ENCODE results near the gene LSM7. TPM values are rescaled to one million over a fixed set of nuclear protein-coding genes. Genes with fewer than 3 reads are reported as not detected.

Gene LSM7
- total RNA-seq, 8 experiments from 2014 or later = 143 to 444 (median 296) TPM

GRCh38 chr19:2280633-2281264 lies 47.6 kb downstream of the LSM7 start:
- in situ Hi-C loops (cut with MboI; ENCODE audit: low pct_unique_long_range_greater_than_20kb in 2 of 9, low sequenced_read_pairs in 9 of 9, unreplicated experiment in 9 of 9) = loop anchor here in 2 of 9 experiments (25.0 kb wide), 1 partner anchor 107 kb away; no protein-coding TSS in a partner anchor
- WGBS, 10 experiments = 0 to 100% (median 70%) methylated on average over 1 to 2 of the region's 26 CpGs; no CpG with 5 or more reads in 7 of the 10 experiments
- Histone ChIP-seq H3K4me1 (replicated peaks in 1 of 2) (peaks cover 0 to 3% of the 10 kb centered on the region in 2 donors), H3K4me3 (no peak overlapping the region), H3K27ac (no peak overlapping the region)
- ATAC-seq (replicated peaks in 6 of 8) = no peak

DNA sequence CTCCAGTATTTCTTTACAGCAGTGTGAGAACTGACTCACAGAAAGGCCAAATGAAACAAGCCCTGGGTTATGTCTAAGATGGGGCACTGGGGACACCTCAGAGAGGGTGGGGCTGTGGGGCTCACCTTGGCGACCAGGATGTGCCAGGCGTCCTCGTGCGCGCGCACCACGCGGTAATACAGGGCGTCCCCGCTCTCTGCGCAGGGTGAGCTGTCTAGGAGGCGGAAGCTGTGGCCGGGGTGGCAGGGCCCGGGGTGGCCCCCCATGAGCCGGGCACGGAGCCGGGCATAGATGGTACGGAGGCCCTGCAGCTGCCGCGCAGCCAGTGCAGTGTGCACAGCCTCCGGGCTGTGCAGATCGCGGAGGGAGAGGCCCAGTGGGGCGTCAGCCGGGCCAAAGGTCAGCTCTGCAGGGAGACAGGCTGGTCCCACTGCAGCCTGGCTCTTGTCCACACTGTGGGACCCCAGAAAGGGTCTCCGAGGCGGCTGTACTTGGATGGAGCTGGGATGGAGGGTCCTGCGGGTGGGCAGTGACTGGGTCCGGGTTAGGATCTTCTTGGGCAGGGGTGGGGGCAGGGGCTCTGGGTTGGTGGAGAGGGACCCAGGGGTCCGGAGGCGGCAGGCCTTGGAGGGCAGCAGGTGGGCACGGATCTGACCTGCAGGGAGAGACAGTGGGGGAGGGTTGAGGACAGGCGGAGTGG lies 49.8 kb downstream of the LSM7 start:
- Histone ChIP-seq H3K27ac (no peak overlapping the region), H3K4me1 (replicated peaks in 1 of 2) (peaks cover 0 to 8% of the 10 kb centered on the region in 2 donors), H3K4me3 (no peak overlapping the region)
- WGBS, 10 experiments = 33 to 94% methylated on average over 1 to 10 of the region's 33 CpGs; no CpG with 5 or more reads in 8 of the 10 experiments
- in situ Hi-C loops (cut with MboI; ENCODE audit: low pct_unique_long_range_greater_than_20kb in 2 of 9, low sequenced_read_pairs in 9 of 9, unreplicated experiment in 9 of 9) = loop anchor here in 2 of 9 experiments (25.0 kb wide), 1 partner anchor 109 kb away; no protein-coding TSS in a partner anchor
- ATAC-seq (replicated peaks in 6 of 8) = peak in 1 of 8 experiments; percentile 0

DNA sequence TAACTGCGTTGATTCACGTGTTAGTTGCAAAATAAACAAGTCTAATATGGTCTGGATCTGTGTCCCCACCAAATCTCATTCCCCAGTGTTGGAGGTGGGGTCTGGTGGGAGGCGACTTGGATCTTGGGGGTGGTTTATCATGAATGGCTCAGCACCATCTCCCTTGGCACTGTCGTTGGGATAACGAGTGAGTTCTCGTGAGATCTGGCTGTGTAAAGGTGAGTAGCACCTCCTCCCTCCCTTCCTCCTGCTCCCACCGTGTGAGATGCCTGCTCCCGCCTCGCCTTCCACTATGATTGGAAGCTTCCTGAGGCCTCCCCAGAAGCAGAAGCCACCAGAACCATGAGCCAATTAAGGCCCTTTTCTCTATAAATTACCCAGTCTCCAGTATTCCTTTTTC lies 51.2 kb downstream of the LSM7 start:
- in situ Hi-C loops (cut with MboI; ENCODE audit: low pct_unique_long_range_greater_than_20kb in 2 of 9, low sequenced_read_pairs in 9 of 9, unreplicated experiment in 9 of 9) = loop anchor here in 2 of 9 experiments (25.0 kb wide), 1 partner anchor 110 kb away; no protein-coding TSS in a partner anchor
- Histone ChIP-seq H3K4me3 (no peak overlapping the region), H3K4me1 (replicated peaks in 1 of 2) (peaks cover 14 to 20% of the 10 kb centered on the region in 2 donors), H3K27ac (no peak overlapping the region)
- 73 to 100% (median 82%) methylated on average over 1 to 7 of the region's 9 CpGs; no CpG with 5 or more reads in 2 of the 10 experiments for WGBS, 10 experiments
- no peak for ATAC-seq (replicated peaks in 6 of 8)

DNA sequence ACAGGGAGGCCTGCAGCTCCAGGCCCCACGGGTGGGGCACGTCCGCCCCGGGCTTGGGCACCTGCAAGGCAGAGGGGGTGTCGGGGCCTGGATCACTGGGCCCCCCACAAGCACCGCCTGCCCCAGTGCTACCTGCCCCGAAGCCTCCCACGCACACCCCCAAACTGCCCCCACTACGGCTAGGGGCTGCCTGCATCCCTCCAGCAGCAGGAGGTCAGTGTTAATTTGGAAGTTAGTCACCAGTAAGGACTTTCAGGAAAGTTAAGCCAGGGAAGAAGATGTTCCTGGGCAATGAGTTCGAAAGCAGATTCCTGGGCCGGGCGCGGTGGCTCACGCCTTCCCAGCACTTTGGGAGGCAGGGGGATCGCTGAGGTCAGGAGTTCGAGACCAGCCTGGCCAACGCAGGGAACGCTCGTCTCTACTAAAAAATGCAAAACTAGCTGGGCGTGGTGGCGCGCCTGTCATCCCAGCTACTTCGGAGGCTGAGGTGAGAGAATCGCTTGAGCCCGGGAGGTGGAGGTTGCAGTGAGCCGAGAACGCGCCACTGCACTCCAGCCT lies 51.9 kb downstream of the LSM7 start:
- in situ Hi-C loops (cut with MboI; ENCODE audit: low pct_unique_long_range_greater_than_20kb in 2 of 9, low sequenced_read_pairs in 9 of 9, unreplicated experiment in 9 of 9) = loop anchor here in 2 of 9 experiments (25.0 kb wide), 1 partner anchor 111 kb away; no protein-coding TSS in a partner anchor
- Histone ChIP-seq H3K27ac (no peak overlapping the region), H3K4me1 (replicated peaks in 1 of 2) (peaks cover 20 to 24% of the 10 kb centered on the region in 2 donors), H3K4me3 (no peak overlapping the region)
- WGBS, 10 experiments = 76 to 100% (median 90%) methylated on average over 3 to 12 of the region's 28 CpGs; no CpG with 5 or more reads in 5 of the 10 experiments
- no peak for ATAC-seq (replicated peaks in 6 of 8)

DNA sequence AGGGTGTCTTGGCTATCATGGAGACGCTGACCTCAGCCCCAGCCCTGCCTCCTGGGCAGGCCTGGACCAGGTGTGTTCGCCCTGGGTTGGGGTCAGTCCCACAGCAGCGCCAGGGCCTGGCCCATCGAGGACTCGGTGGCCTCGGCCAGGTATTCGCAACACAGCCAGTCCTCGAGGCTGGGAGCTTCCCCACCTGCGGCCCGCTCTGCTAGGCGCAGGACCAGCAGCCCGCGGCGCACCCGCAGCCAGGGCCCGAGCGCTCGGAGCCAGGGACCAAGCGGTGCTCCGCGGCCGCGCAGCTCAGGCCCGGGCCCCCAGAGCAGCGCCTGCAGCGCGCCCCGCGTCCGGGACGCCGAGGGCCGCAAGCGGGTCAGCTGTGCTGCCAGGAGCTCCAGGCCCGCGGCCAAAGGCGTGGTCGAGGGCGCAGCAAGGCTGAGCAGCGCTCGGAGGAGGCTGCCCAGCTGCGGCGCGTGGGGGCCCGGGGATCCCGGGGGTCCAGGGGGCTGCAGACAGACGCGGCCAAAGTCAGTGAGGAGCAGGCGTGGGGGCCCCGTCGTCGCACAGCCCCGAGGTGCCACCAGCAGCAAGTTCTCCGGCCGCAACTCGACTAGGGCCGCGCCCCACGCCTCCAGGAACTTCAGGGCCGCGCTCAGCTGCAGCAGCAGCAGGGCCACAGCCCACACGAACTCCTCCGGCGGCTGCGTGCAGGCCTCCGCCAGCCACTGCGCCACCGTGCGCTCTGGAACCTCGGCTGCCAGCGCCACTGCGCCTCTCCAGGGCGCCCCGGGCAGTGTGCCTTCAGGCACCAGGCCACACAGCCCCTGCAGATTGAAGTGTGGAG lies 52.6 kb downstream of the LSM7 start:
- in situ Hi-C loops (cut with MboI; ENCODE audit: low pct_unique_long_range_greater_than_20kb in 2 of 9, low sequenced_read_pairs in 9 of 9, unreplicated experiment in 9 of 9) = loop anchor here in 2 of 9 experiments (25.0 kb wide), 1 partner anchor 111 kb away; no protein-coding TSS in a partner anchor
- no peak overlapping the region for H3K4me3 ChIP-seq
- WGBS, 10 experiments = 93 to 100% methylated on average over 2 to 3 of the region's 74 CpGs; no CpG with 5 or more reads in 8 of the 10 experiments
- H3K27ac ChIP-seq = no peak overlapping the region
- peak in 5 of 8 experiments; percentile 1 to 11 (median 4) for ATAC-seq (replicated peaks in 6 of 8)
- H3K4me1 ChIP-seq (replicated peaks in 1 of 2) = peaks cover 21 to 26% of the 10 kb centered on the region in 2 donors

GRCh38 chr19:2274931-2275535 lies 53.4 kb downstream of the LSM7 start:
- peak; percentile 2 to 46 (median 19) for ATAC-seq (replicated peaks in 6 of 8)
- in situ Hi-C loops (cut with MboI; ENCODE audit: low pct_unique_long_range_greater_than_20kb in 2 of 9, low sequenced_read_pairs in 9 of 9, unreplicated experiment in 9 of 9) = loop anchor here in 2 of 9 experiments (25.0 kb wide), 1 partner anchor 112 kb away; no protein-coding TSS in a partner anchor
- Histone ChIP-seq H3K27ac (no peak overlapping the region), H3K4me1 (replicated peaks in 1 of 2) (peaks cover 21 to 26% of the 10 kb centered on the region in 2 donors), H3K4me3 (no peak overlapping the region)
- WGBS, 10 experiments = 32 to 100% (median 73%) methylated on average over 1 to 6 of the region's 16 CpGs; no CpG with 5 or more reads in 4 of the 10 experiments

DNA sequence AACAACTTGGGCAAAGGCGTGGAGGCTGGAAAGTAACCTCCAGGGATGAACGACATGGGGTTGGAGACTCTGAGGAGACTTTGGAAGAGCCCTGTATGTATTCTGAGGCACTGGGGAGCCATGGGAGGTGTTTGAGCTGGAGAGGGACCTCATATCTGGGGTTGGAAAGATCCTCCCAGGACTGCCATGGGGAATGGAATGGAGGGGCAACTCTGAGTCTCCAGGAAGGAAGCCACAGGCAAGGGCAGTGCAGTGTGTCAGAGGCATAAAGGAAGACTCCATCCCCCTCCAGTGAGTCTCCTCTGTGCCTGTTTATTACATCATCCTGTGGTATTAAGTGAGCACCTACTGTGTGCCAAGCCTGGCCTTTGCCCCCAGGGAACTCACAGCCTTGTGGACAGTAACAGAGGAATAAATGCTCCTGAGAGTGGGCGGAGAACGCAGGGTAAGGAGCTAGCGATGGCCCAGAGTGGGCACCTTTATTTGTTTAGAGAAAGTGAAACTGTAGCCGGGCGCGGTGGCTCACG lies 54.1 kb downstream of the LSM7 start:
- ATAC-seq (replicated peaks in 6 of 8) = no peak
- in situ Hi-C loops (cut with MboI; ENCODE audit: low pct_unique_long_range_greater_than_20kb in 2 of 9, low sequenced_read_pairs in 9 of 9, unreplicated experiment in 9 of 9) = no loop called here
- Histone ChIP-seq H3K4me1 (replicated peaks in 1 of 2) (peaks cover 21 to 26% of the 10 kb centered on the region in 2 donors), H3K27ac (no peak overlapping the region), H3K4me3 (peak overlapping the region in 1 of 5 donors; percentile 95)
- WGBS, 10 experiments = 89 to 100% (median 94%) methylated on average over 1 to 7 of the region's 9 CpGs; no CpG with 5 or more reads in 5 of the 10 experiments

DNA sequence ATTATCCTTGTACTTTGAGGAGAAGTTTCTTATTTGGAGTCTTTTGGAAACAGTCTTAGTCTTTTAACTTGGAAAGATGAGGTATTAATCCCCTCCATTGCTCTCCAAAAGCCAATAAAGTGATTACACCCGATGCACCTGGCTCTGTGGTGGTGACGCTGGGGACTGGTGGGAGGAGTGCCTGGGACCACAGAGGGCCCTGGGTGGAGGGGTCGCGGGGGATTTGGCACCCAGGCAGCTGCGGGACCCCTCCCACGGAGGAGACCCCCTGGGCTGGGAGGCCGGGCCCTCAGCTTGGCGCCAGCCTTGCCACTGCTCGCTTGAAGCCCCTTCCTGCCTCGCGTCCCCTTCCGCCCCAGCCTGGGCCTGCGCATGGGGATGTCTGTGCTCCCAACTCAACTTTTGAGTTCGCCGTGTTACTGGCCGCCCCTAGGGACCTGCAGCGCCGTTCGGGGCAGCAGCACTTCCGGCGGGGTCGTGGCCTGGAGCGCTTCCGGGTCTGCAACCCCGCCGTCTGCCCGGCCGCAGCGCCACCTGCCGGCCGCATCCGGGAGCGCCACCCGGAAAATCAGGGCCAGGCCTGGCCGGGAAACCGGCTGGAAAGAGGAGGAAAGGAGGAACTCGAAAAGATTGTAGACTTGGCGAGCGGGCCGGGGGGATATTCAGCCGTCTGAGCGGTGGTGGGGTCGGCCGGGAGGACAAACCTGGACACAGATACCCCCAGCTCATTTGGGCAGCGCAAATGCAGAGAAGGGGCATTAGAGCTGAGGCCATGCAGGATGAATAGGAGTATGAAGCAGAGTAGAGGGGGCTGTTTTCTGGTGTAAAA lies 54.8 kb downstream of the LSM7 start:
- WGBS, 10 experiments = 0 to 5% (median 0%) methylated on average over 1 to 16 of the region's 45 CpGs; no CpG with 5 or more reads in 2 of the 10 experiments
- in situ Hi-C loops (cut with MboI; ENCODE audit: low pct_unique_long_range_greater_than_20kb in 2 of 9, low sequenced_read_pairs in 9 of 9, unreplicated experiment in 9 of 9) = no loop called here
- peak overlapping the region; percentile 0 to 95 (median 22) for H3K4me3 ChIP-seq
- ATAC-seq (replicated peaks in 6 of 8) = peak in 7 of 8 experiments; percentile 4 to 34 (median 22)
- H3K27ac ChIP-seq = peak overlapping the region in 1 of 2 donors; percentile 39
- peaks cover 21 to 26% of the 10 kb centered on the region in 2 donors for H3K4me1 ChIP-seq (replicated peaks in 1 of 2)

Other genes with a start within 250 kb of the LSM7 start
- gene MOB3A, start 232.3 kb downstream of the LSM7 start, total RNA-seq = 10 to 100 TPM in 4 of 8 experiments, 1 to 10 TPM in 4; 7.2 to 16.3 (median 10.0) TPM
- 1 to 10 TPM; 1.6 to 4.5 (median 3.2) TPM for gene IZUMO4, start 231.7 kb downstream of the LSM7 start, total RNA-seq
- 100 to 1,000 TPM in 2 of 8 experiments, 10 to 100 TPM in 6; 59.6 to 122 (median 78.8) TPM for gene AP3D1, start 177.0 kb downstream of the LSM7 start, total RNA-seq
- 10 to 100 TPM in 5 of 8 experiments, 1 to 10 TPM in 3; 3.4 to 27.9 (median 13.7) TPM for gene DOT1L, start 164.7 kb downstream of the LSM7 start, total RNA-seq
- gene PLEKHJ1, start 92.3 kb downstream of the LSM7 start, total RNA-seq = 10 to 100 TPM; 45.2 to 86.4 (median 52.2) TPM
- gene SF3A2, start 91.8 kb downstream of the LSM7 start, total RNA-seq = 10 to 100 TPM; 13.1 to 72.6 (median 49.9) TPM
- 1 to 10 TPM in 6 of 8 experiments, under 1 TPM in 2; 0.36 to 4.1 (median 2.0) TPM for gene AMH, start 79.3 kb downstream of the LSM7 start, total RNA-seq
- 1 to 10 TPM in 5 of 8 experiments, under 1 TPM in 3; 0.43 to 2.0 (median 1.1) TPM for gene JSRP1, start 72.2 kb downstream of the LSM7 start, total RNA-seq
- 1 to 10 TPM in 1 of 8 experiments, under 1 TPM in 7; 0.15 to 1.3 (median 0.52) TPM for gene PEAK3, start 46.4 kb downstream of the LSM7 start, total RNA-seq
- gene LINGO3, start 20.4 kb downstream of the LSM7 start, total RNA-seq = 1 to 10 TPM in 1 of 8 experiments, under 1 TPM in 4, not detected in 3; 0.27 to 1.4 (median 0.35) TPM
- gene SPPL2B, start 98 bp upstream of the LSM7 start, total RNA-seq = 10 to 100 TPM; 22.2 to 77.9 (median 36.5) TPM
- 1 to 10 TPM in 3 of 8 experiments, under 1 TPM in 4, not detected in 1; 0.33 to 4.1 (median 0.56) TPM for gene TMPRSS9, start 31.7 kb upstream of the LSM7 start, total RNA-seq
- 100 to 1,000 TPM in 2 of 8 experiments, 10 to 100 TPM in 6; 51.8 to 145 (median 85.3) TPM for gene TIMM13, start 99.0 kb upstream of the LSM7 start, total RNA-seq
- 100 to 1,000 TPM in 2 of 8 experiments, 10 to 100 TPM in 6; 29.7 to 100 (median 36.7) TPM for gene LMNB2, start 128.4 kb upstream of the LSM7 start, total RNA-seq
- 10 to 100 TPM in 7 of 8 experiments, 1 to 10 TPM in 1; 9.4 to 80.4 (median 20.8) TPM for gene GADD45B, start 147.5 kb upstream of the LSM7 start, total RNA-seq

Data from motor neuron (in vitro differentiated cells).